ENCODE results near the gene IDH3G.
A peak's percentile ranks its signal among the peaks of the same experiment; 100 is the strongest.

GRCh38 chrX:153818571-153819383 is 24.6 kb upstream of the IDH3G start:
- no peak for TF ChIP-seq CTCF (optimal IDR thresholded peaks at IDR 0.05 in 1 of 3, IDR thresholded peaks at IDR 0.05 in 1 of 3, conservative IDR thresholded peaks at IDR 0.05 in 1 of 3; ENCODE audit: extremely low read depth in 1 of 3, insufficient read depth in 2 of 3, low read length in 3 of 3)
- peak; percentile 10 for TF ChIP-seq EZH2 (IDR thresholded peaks at IDR 0.05; ENCODE audit: low read length)
